ENCODE measurements around the gene BUB1. TPM values are rescaled to one million over a fixed set of nuclear protein-coding genes. Genes with fewer than 3 reads are reported as not detected.
A peak's percentile ranks its signal among the peaks of the same experiment; 100 is the strongest.
"Not testable (repeated sequence)": the region's sequence is repeated elsewhere in the genome, so short reads cannot be mapped to it uniquely, and the experiment has no call there.

Gene BUB1
- total and polyA plus RNA-seq, 7 experiments from 2014 or later: 1.1 to 73.7 (median 2.5) TPM

GRCh38 chr2:110609843-110610612, 67.8 kb downstream of the BUB1 start:
- H3K9me3 Mint-ChIP-seq; H3K4me1 Mint-ChIP-seq; H3K27ac ChIP-seq (ENCODE audit: low read depth, low read length); H3K27me3 Mint-ChIP-seq; intact Hi-C loops (cut with micrococcal nuclease); H3K36me3 ChIP-seq (ENCODE audit: control insufficient read depth in 2 of 3, insufficient read depth in 3 of 3, low read length in 3 of 3); H3K4me1 ChIP-seq (ENCODE audit: control insufficient read depth in 2 of 2, insufficient read depth in 2 of 2, low read length in 2 of 2); H3K36me3 Mint-ChIP-seq; POLR2A ChIA-PET; H3K4me3 ChIP-seq (ENCODE audit: low read length); CTCF ChIA-PET; H3K9me3 ChIP-seq (ENCODE audit: control insufficient read depth in 2 of 3, low read length in 3 of 3); H3K27ac Mint-ChIP-seq; DNase-seq; H3K27me3 ChIP-seq (ENCODE audit: control insufficient read depth in 2 of 2, insufficient read depth in 2 of 2, low read length in 2 of 2); H3K4me3 Mint-ChIP-seq: not testable (repeated sequence)
- ATAC-seq: peak; percentile 65

- ATAC-seq; DNase-seq; H3K9me3 ChIP-seq (ENCODE audit: control insufficient read depth in 2 of 3, low read length in 3 of 3); H3K9me3 Mint-ChIP-seq; H3K36me3 ChIP-seq (ENCODE audit: control insufficient read depth in 2 of 3, insufficient read depth in 3 of 3, low read length in 3 of 3); CTCF ChIA-PET; H3K27me3 ChIP-seq (ENCODE audit: control insufficient read depth in 2 of 2, insufficient read depth in 2 of 2, low read length in 2 of 2); H3K4me3 Mint-ChIP-seq; H3K27ac Mint-ChIP-seq; H3K36me3 Mint-ChIP-seq; H3K4me3 ChIP-seq (ENCODE audit: low read length); intact Hi-C loops (cut with micrococcal nuclease); POLR2A ChIA-PET; H3K27ac ChIP-seq (ENCODE audit: low read depth, low read length); H3K4me1 Mint-ChIP-seq; H3K4me1 ChIP-seq (ENCODE audit: control insufficient read depth in 2 of 2, insufficient read depth in 2 of 2, low read length in 2 of 2); H3K27me3 Mint-ChIP-seq: not testable (repeated sequence)
Measured at GRCh38 chr2:110608788-110609502, 68.9 kb downstream of the BUB1 start.

GRCh38 chr2:110605057-110605456, 72.8 kb downstream of the BUB1 start:
- CTCF ChIA-PET; H3K4me3 Mint-ChIP-seq; H3K4me1 Mint-ChIP-seq; H3K36me3 ChIP-seq (ENCODE audit: control insufficient read depth in 2 of 3, insufficient read depth in 3 of 3, low read length in 3 of 3); DNase-seq; intact Hi-C loops (cut with micrococcal nuclease); H3K9me3 Mint-ChIP-seq; H3K9me3 ChIP-seq (ENCODE audit: control insufficient read depth in 2 of 3, low read length in 3 of 3); H3K27ac Mint-ChIP-seq; POLR2A ChIA-PET; H3K27me3 Mint-ChIP-seq; H3K27me3 ChIP-seq (ENCODE audit: control insufficient read depth in 2 of 2, insufficient read depth in 2 of 2, low read length in 2 of 2); ATAC-seq; H3K4me3 ChIP-seq (ENCODE audit: low read length); H3K27ac ChIP-seq (ENCODE audit: low read depth, low read length); H3K36me3 Mint-ChIP-seq; H3K4me1 ChIP-seq (ENCODE audit: control insufficient read depth in 2 of 2, insufficient read depth in 2 of 2, low read length in 2 of 2): not testable (repeated sequence)

GRCh38 chr2:110603917-110604591, 73.8 kb downstream of the BUB1 start:
- H3K9me3 Mint-ChIP-seq; H3K36me3 ChIP-seq (ENCODE audit: control insufficient read depth in 2 of 3, insufficient read depth in 3 of 3, low read length in 3 of 3); DNase-seq; H3K27me3 Mint-ChIP-seq; H3K4me3 ChIP-seq (ENCODE audit: low read length); H3K27ac Mint-ChIP-seq; H3K27ac ChIP-seq (ENCODE audit: low read depth, low read length); H3K27me3 ChIP-seq (ENCODE audit: control insufficient read depth in 2 of 2, insufficient read depth in 2 of 2, low read length in 2 of 2); H3K9me3 ChIP-seq (ENCODE audit: control insufficient read depth in 2 of 3, low read length in 3 of 3); H3K36me3 Mint-ChIP-seq; intact Hi-C loops (cut with micrococcal nuclease); H3K4me1 ChIP-seq (ENCODE audit: control insufficient read depth in 2 of 2, insufficient read depth in 2 of 2, low read length in 2 of 2); CTCF ChIA-PET; ATAC-seq; POLR2A ChIA-PET; H3K4me1 Mint-ChIP-seq; H3K4me3 Mint-ChIP-seq: not testable (repeated sequence)

GRCh38 chr2:110602139-110602538, 75.7 kb downstream of the BUB1 start:
- DNase-seq; intact Hi-C loops (cut with micrococcal nuclease); H3K4me3 Mint-ChIP-seq; H3K9me3 ChIP-seq (ENCODE audit: control insufficient read depth in 2 of 3, low read length in 3 of 3); H3K27me3 ChIP-seq (ENCODE audit: control insufficient read depth in 2 of 2, insufficient read depth in 2 of 2, low read length in 2 of 2); ATAC-seq; H3K36me3 Mint-ChIP-seq; H3K9me3 Mint-ChIP-seq; H3K4me1 Mint-ChIP-seq; H3K36me3 ChIP-seq (ENCODE audit: control insufficient read depth in 2 of 3, insufficient read depth in 3 of 3, low read length in 3 of 3); H3K27ac ChIP-seq (ENCODE audit: low read depth, low read length); H3K27ac Mint-ChIP-seq; CTCF ChIA-PET; H3K4me3 ChIP-seq (ENCODE audit: low read length); POLR2A ChIA-PET; H3K27me3 Mint-ChIP-seq; H3K4me1 ChIP-seq (ENCODE audit: control insufficient read depth in 2 of 2, insufficient read depth in 2 of 2, low read length in 2 of 2): not testable (repeated sequence)

GRCh38 chr2:110591973-110592372, 85.9 kb downstream of the BUB1 start:
- H3K4me3 ChIP-seq (ENCODE audit: low read length); H3K9me3 Mint-ChIP-seq; H3K27ac Mint-ChIP-seq; DNase-seq; H3K36me3 ChIP-seq (ENCODE audit: control insufficient read depth in 2 of 3, insufficient read depth in 3 of 3, low read length in 3 of 3); POLR2A ChIA-PET; H3K4me3 Mint-ChIP-seq; H3K27me3 ChIP-seq (ENCODE audit: control insufficient read depth in 2 of 2, insufficient read depth in 2 of 2, low read length in 2 of 2); H3K4me1 ChIP-seq (ENCODE audit: control insufficient read depth in 2 of 2, insufficient read depth in 2 of 2, low read length in 2 of 2); intact Hi-C loops (cut with micrococcal nuclease); CTCF ChIA-PET; H3K4me1 Mint-ChIP-seq; H3K36me3 Mint-ChIP-seq; ATAC-seq; H3K27ac ChIP-seq (ENCODE audit: low read depth, low read length); H3K9me3 ChIP-seq (ENCODE audit: control insufficient read depth in 2 of 3, low read length in 3 of 3); H3K27me3 Mint-ChIP-seq: not testable (repeated sequence)
